OCI-LY7 (cell line): ENCODE measurements around the gene ADCY5.

Experiments
- CTCF ChIP-seq: fragments of 200-600 bp; sonication (generic); conservative IDR thresholded peaks from 2 replicates; pipeline ENCODE4 v1.5.1; 2014; ENCODE audit warnings: mild to moderate bottlenecking, antibody characterized with exemption, low read length, moderate library complexity, mixed read lengths
- EZH2phosphoT487 ChIP-seq: fragments of 200-600 bp; sonication (generic); IDR thresholded peaks from 2 replicates; pipeline ENCODE4 v1.6.1; 2018; ENCODE audit warnings: low read depth, borderline replicate concordance, mild to moderate bottlenecking, mixed run types, antibody characterized with exemption, low read length, moderate library complexity, mixed read lengths

GRCh38 chr3:123404391-123404790, 44.5 kb downstream of the ADCY5 start:
- TF ChIP-seq EZH2phosphoT487 (no peak), CTCF (no peak)
